GM18861 (cell line): Measurements from ENCODE around the gene RUSF1.
"Not testable (repeated sequence)": the region's sequence is repeated elsewhere in the genome, so short reads cannot be mapped to it uniquely, and the experiment has no call there.

Experiments
- ATAC-seq: cut with Tn5 transposase; IDR thresholded peaks from one replicate; pipeline ENCODE4 v1.9.1; 2021; ENCODE audit not compliant: unreplicated experiment

Gene RUSF1

DNA sequence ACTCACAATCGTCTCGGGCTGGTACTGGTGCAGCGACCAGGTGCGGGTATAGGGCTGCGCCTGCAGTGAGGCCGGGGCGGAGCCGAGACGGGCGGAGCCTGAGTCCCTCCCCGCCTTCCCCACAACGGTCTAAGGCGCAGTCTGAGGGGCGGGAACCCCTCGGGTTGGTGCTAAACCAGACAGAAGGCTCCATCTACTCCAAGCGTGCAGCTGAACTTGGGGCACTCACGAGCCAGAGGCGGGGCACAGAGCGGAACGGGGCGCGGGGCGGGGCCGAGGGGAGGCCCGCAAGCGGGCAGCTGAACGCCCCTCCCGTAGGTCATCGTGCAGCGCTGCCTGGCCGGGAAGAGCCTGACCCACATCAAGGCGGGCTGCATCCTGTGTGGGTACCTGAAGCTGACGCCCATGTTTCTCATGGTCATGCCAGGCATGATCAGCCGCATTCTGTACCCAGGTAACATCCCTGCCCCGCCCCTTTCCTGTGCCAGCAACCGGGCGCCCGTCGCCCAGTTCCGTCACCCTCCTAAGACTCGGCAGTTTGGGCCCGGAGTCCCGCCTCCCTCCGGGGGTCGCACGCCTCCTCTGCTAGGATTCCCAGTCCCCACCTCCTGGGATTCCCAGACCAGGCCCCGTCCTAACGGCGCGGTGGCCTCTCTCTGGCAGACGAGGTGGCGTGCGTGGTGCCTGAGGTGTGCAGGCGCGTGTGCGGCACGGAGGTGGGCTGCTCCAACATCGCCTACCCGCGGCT is 20.3 kb downstream of the RUSF1 start:
- peak; percentile 81 for ATAC-seq

DNA sequence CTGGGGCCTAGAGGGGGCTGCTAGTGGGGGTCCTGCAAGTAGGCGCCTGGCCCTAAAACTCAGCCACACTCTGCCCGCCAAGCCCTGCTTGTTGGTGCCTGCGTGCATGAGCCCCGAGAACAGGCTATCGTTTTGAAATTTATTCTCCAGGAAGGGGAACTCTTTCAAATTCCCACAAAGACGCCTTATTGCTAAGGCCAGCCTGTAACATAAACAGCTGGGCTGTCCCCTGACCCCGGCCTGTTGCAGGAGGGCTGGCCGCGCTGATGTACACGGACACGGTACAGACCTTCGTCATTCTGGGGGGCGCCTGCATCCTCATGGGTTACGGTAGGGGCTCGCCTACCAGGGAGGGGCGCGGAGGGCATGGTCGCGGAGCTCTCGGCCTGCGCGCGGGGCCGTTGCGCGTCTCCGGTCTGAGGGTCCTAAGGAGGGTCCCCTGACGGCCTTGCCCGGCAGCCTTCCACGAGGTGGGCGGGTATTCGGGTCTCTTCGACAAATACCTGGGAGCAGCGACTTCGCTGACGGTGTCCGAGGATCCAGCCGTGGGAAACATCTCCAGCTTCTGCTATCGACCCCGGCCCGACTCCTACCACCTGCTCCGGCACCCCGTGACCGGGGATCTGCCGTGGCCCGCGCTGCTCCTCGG is 21.0 kb downstream of the RUSF1 start:
- ATAC-seq = peak; percentile 7

DNA sequence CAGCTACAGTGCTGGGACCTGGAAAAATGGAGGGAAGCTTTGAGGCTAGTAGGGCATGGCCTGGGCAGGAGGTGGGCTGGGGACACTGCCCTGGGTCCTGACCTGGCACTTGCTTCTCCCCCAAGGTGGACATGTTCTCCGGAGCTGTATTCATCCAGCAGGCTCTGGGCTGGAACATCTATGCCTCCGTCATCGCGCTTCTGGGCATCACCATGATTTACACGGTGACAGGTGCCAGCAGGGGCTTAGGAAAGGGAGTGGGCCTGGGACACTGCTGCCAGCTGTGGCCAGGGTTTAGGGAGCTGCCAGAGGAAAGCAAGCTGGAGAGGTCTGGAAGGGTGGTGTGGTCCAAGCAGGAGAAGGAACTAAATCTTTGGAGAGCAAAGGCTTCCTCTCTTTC is 22.1 kb downstream of the RUSF1 start:
- no peak for ATAC-seq

DNA sequence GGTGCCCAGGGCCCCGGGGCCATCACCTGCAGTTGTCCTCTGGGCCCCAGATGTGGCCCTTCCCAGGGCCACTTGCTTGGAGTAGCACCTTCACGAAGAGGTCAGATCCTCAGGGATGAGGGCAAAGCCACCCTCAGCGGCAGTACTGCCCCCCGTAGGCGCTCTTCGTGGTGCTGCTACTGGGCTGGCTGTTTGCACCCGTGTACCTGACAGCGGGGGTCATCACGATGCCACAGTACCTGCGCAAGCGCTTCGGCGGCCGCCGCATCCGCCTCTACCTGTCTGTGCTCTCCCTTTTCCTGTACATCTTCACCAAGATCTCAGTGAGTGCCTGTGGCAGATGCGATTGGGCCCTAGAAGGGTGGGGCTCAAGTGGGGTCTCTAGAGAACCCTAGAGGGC is 22.6 kb downstream of the RUSF1 start:
- no peak for ATAC-seq

DNA sequence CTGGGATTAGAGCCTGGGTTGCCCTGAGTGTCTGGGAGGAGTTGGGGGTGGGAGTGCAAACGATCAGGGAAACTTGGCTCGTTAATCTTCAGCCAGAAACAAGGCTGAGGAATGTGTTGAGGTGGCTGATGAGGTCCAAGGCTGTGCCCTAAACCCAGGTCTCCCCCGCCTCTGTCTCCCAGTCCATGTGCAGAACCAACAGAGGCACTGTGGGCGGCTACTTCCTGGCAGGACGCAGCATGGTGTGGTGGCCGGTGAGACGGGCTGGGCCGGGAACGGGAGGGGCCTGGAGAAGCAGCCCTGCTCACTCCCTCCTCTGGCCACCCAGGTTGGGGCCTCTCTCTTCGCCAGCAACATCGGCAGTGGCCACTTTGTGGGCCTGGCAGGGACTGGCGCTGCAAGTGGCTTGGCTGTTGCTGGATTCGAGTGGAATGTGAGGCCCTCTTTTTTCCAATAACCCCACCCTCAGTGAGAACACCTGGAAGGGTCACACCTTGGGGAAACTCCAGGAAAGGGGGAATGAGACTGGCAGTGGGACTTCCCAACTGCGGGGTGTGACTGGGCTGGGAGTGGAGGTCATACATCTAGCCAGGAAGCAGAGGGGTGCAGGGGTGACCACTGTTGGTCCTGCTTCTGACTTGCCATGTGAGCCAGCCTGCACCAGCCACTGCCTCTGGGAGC is 23.6 kb downstream of the RUSF1 start:
- ATAC-seq = no peak

DNA sequence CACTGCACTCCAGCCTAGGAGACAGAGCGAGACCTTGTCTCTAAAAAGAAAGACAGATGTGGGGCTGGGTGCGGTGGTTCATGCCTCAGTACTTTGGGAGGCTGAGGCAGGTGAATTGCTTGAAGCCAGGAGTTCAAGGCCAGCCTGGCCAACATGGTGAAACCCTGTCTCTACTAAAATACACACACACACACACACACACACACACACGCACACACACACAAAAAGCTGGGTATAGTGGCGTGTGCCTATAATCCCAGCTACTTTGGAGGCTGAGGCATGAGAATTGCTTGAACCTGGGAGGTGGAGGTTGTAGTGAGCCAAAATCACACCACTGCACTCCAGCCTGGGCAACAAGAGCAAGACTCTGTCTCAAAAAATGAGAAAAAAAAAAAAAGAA is 24.1 kb downstream of the RUSF1 start:
- not testable (repeated sequence) for ATAC-seq

DNA sequence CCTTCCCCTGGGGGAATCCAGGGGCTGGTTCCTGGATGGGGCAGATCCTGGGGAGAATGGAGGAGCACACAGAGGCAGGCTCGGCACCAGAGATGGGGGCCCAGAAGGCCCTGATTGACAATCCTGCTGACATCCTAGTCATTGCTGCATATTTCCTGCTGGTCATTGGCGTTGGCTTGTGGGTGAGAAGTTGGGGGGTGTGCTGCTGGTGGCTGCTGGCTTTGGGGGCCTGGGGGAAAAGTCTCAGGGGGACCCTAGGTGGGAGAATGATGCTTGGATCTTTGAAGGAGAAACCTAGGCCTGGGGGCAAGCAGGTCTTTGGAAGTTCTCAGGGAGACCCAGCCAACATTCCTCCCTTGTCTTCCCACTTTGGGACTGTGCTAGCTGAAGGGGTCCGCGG is 25.1 kb downstream of the RUSF1 start, which contains the start of gene SLC5A2:
TSS of gene SLC5A2 (plus strand) at position 43 of the 400 bp plus-strand sequence. CDS start at position 57, 14 bp downstream.
- no peak for ATAC-seq

DNA sequence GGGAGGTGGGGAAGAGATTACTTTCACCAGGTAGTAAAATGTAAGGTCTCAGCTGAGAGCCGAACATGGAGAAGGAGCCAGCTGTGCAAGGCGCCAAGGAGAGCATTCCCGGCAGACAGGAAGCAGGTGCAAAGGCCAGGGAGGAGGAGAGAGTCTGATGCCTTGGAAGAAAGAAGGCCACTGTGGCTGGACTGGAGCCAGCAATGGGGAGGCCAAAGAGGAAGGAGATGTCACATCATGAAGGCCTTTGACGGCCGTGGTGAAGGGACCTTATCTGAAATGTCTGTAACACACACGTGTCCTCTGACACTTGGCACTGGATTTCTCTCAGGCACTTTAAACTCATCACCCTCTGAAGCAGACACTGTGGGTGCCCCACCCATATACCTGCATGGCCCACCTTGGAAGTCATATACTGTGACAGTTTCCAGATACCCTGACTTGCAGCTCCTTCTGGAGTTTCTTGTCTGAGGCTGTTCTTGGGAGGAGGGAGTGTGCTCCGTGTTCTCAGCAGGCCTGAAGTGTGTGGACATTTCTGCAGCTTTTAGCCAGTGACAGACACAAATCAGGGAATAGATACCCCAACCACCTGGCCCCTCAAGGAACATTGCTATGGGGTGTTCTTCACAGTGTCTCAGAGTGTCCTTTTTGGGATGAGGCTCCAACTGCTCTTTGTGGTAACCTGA is 27.2 kb downstream of the RUSF1 start:
- no peak for ATAC-seq

DNA sequence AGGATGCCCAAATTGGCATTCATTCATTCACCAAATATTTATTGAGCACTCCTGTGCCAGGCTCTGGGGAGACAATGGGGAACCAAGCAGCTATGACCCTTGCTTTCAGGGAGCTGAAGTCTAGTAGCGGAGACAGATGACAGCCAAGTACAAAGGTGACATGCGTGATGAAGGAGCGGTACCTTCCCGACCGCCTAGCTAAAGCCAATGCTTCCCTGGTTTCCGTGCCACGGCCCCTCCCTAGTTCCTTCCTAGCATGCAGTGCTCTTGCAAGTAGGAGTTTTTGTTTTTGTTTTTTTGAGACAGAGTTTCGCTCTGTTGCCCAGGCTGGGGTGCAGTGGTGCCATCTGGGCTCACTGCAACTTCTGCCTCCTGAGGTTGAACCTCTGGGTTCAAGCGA is 28.4 kb downstream of the RUSF1 start:
- ATAC-seq = no peak

DNA sequence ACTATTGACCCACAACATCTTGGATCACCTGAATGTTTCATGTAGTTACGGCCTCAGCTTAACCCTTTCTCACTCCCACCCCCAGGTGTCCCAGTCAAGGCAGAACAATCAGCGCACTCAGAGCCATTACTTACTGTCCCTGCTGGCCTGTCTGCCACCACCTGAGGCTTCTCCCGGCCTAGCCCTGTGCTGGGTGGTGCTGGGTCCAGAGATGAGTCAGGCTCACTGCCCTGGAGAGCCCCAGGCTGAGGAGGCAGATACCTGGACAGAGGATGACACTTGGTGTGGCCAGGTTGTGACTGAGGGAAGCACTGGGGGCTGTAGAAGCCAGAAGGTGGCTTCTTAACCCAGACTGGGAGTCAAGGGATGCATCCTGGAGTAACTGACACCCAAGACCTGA is 29.2 kb downstream of the RUSF1 start:
- ATAC-seq = no peak

DNA sequence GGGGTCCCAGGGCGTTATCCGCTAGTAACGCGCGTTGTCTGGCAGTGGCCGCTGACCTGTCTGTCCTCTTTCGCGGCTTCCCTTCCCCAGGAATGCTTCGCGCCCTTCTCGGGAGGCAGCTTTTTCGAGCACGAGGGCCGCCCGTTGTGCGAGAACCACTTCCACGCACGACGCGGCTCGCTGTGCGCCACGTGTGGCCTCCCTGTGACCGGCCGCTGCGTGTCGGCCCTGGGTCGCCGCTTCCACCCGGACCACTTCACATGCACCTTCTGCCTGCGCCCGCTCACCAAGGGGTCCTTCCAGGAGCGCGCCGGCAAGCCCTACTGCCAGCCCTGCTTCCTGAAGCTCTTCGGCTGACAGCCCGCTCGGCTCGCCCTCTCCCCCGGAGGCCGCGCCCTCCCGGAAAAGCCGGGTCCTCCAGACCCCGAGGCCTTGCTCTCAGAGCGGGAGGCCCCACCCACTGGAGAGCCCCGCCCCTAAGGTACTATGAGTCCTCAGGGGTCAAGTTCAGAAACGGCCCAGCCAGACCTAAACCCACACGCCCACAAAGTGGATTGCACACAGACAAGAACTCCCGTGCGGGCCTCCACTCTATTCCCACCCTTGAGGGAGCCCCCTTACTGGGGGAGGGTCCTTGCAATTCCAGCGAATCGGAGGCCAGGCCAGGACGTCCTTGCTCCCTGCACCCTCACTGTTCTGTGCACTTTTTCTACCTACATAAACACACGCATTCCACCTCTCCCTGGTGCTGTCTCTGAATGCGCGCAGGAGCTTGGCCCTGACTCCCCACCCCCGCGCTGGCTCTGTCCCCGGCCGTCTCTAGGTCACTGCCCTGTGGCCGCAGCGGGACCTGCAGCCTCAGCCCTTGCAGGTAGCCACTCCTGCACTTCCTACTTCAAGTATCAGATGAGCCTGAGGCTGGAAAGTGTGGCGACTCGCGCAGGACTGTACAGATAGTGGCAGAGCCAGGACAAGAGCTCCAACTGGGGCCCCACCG is 30.7 kb downstream of the RUSF1 start:
- ATAC-seq = no peak

DNA sequence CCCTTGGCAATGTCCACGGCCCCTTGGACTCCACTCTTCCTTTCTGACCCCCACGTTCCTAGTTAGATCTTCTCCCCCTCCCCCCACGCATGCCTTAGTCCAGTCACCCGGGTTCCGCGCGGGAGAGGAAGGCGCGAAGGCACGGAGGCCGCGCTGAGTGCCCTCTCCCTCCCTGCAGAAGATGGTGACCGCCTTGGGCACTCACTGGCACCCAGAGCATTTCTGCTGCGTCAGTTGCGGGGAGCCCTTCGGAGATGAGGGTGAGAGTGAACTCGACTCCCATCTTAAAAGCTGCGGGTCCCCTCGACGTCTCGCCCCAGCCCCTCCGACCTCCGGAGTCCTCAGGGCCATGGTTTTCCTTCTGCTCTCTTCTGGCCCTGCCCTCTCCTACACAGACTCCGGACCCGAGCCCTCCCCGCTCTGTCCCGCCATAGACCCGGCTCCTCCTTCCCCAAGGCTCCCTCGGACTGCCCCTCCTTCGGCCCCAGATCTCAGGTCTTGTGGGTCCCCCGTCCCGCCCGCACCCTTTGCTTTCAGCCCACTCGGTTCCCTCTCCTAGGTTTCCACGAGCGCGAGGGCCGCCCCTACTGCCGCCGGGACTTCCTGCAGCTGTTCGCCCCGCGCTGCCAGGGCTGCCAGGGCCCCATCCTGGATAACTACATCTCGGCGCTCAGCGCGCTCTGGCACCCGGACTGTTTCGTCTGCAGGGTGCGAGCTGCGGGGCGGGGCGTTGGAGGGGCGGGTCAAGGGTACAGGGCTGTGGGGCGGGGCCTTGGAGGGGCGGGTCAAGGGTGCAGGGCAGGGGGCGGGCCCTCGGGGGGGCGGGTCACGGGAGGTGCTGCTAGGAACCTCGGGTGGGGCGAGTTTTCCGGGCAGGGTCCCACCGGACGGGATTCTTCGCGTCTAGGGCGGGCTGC is 31.6 kb downstream of the RUSF1 start:
- ATAC-seq = peak; percentile 44

DNA sequence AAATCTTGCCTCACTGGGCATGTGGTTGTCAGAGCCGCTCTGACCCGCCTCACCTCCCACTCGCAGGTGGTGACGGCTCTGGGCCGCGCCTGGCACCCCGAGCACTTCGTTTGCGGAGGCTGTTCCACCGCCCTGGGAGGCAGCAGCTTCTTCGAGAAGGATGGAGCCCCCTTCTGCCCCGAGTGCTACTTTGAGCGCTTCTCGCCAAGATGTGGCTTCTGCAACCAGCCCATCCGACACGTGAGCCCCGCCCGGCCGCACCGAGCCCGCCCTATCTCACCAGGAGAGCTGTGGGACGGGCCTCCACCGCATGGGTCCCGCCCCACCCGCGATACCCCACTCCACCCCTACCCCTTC is 32.3 kb downstream of the RUSF1 start:
- ATAC-seq = no peak

DNA sequence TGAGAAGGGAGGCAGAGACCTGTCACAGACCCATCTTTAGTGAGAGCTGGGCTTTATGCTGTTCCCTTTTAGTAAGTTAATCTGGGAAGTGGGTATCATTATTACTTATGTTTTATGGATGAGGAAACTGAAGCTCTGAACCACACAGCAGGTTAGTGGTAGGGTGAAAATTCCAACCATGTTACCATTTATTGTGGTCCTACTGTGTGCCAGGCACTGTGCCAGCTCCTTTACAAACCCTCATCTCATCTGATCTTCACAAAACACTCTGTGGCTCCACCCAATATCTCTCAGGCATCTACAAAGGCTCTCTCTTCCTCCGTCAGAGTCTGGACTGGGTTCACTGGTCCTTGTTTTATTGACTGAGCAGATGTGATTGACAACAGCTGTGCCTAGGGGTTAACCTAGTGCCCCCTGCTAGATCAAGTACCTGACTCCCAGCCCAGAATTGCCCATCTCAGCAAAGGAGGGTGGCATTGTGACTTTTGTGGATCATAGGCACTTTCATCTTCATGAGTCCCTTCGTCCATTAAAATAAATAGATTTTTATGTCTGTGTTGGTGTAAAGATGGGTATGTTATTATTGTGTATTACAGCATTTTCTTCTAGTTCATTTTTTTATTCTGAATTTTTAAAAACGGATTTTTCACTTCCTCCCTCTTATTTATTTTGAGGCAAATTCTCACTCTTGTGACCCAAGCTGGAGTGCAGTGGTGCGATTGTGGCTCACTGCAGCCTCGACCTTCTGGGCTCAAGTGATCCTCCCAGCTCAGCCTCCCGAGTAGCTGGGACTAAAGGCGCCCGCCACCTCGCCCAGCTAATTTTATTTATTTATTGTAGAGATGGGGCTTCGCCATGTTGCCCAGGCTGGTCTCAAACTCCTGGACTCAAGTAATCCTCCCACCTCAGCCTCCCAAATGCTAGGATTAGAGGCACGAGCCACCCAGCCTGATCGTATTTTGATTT is 33.1 kb downstream of the RUSF1 start:
- ATAC-seq = no peak

DNA sequence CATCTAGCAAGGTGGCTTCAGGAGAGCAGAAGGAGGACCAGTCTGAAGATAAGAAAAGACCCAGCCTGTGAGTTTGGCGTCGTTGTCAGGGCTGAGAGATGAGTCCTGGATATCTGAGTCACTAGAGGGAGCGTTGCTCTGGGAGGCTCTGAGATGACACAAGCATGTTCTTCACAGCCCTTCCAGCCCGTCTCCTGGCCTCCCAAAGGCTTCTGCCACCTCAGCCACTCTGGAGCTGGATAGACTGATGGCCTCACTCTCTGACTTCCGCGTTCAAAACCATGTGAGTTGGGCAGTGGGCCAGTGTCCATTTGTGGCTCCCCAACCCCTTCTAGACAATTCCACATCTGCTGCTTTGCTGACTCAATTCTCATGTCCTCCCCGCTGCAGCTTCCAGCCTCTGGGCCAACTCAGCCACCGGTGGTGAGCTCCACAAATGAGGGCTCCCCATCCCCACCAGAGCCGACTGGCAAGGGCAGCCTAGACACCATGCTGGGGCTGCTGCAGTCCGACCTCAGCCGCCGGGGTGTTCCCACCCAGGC is 33.9 kb downstream of the RUSF1 start:
- ATAC-seq = no peak

DNA sequence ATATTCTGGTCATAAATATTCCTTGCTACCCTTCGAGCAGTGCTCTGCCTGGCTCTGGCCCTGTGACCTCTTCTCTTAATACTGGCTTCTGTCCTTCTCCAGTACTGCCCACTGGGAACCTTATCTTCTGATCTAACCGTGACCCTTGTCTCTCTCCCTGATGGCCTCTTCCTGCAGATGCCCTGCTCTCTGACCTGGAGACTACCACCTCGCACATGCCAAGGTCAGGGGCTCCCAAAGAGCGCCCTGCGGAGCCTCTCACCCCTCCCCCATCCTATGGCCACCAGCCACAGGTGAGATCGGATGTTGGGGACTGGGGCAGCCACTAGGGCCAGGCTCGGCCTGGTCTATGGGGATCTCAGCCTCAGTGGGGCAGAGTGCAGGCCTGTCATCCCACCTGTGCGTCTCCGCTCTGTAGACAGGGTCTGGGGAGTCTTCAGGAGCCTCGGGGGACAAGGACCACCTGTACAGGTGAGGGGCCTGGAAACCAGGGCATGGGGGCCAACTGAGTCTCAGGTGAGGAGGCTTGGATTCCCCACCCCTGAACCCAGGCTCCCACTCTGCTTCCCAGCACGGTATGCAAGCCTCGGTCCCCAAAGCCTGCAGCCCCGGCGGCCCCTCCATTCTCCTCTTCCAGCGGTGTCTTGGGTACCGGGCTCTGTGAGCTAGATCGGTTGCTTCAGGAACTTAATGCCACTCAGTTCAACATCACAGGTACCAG is 34.8 kb downstream of the RUSF1 start:
- no peak for ATAC-seq

DNA sequence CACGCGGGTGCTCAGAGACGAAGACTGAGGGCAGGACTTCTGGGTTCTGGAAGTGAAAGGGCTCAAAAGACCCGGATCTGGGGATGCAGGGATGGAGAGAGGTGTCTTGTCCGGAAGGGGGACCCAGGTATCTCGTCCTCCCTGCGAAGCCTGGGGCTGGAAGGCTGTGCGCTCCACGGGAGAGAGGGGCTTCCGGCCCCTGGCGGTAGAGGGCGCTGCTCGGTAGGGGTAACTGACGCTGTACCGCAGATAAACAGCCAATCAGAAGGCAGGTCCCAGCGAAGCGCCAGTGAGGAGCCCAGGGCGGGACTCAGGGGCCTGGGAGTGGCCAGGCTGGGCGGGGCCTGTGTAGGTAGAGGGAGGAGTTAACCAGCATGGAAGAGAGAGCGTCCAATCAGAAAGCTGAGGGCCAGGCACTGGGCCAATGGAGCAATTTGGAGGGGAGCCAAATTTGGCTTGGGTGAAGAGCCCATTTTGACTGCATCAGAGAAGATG is 35.4 kb downstream of the RUSF1 start:
- ATAC-seq = no peak
